Measurements from ENCODE around the gene CHST8. TPM values are rescaled to one million over a fixed set of nuclear protein-coding genes. Genes with fewer than 3 reads are reported as not detected.

The CHST8 gene
- polyA plus RNA-seq, 4 donors = 0.14 to 0.39 (median 0.27) TPM

- DNase-seq (ENCODE audit: low read depth in 4 of 4, low spot score in 2 of 4) = no peak
Measured at GRCh38 chr19:33821871-33822270, 200.1 kb downstream of the CHST8 start.

Other genes with a start within 250 kb of the CHST8 start
- 10 to 100 TPM; 20.7 to 23.7 (median 23.2) TPM for gene CEBPG, start 248.2 kb upstream of the CHST8 start, polyA plus RNA-seq (ENCODE audit: insufficient read length in 4 of 4)
- 100 to 1,000 TPM in 3 of 4 donors, 10 to 100 TPM in 1; 99.6 to 124 (median 108) TPM for gene PEPD, start 100.2 kb upstream of the CHST8 start, polyA plus RNA-seq (ENCODE audit: insufficient read length in 4 of 4)
- 10 to 100 TPM; 38.2 to 82.0 (median 65.0) TPM for gene KCTD15, start 174.9 kb downstream of the CHST8 start, polyA plus RNA-seq (ENCODE audit: insufficient read length in 4 of 4)

All from left renal cortex interstitium (tissue), 4 donors.